IMR-90 (cell line): Measurements from ENCODE around the gene MGST2. TPM values are rescaled to one million over a fixed set of nuclear protein-coding genes. Genes with fewer than 3 reads are reported as not detected.

ENCODE experiments used
- ATAC-seq: fragments of 200-7000 bp; cut with Tn5 transposase; 2 replicates; pipeline ENCODE4 v1.9.1; 2020; ENCODE audit warnings: low read depth, mild to moderate bottlenecking, moderate library complexity
- BruUV-seq: library from RNA; stranded (reverse); fragments of 400-500 nt; replicated peaks from 2 replicates; lab custom pipeline; 2021; lab: Mats Ljungman, UMichigan
- CTCF ChIA-PET: fragments of 300-600 bp; formaldehyde crosslinking; extraction: SDS; loops from one replicate; lab custom pipeline; 2021; ENCODE audit warnings: antibody characterized with exemption; lab: Yijun Ruan, JAX
- POLR2A ChIA-PET: fragments of 300-600 bp; sonication (Branson Sonifier 250); formaldehyde crosslinking; loops from one replicate; lab custom pipeline; 2022; ENCODE audit warnings: antibody characterized with exemption; ENCODE audit not compliant: unreplicated experiment; lab: Charles Lee
- DNase-seq: peaks from one replicate; pipeline ENCODE4 v3.0.0; 2013
- H2AFZ ChIP-seq: replicated peaks from 2 replicates; pipeline ENCODE3; 2013; ENCODE audit warnings: low read length, mild to moderate bottlenecking; ENCODE audit not compliant: poor library complexity
- H2AK5ac ChIP-seq: 2 replicates; pipeline ENCODE4 v1.6.1; 2013; ENCODE audit warnings: low read depth, low read length, inconsistent platforms
- H2AK9ac ChIP-seq: replicated peaks from 2 replicates; pipeline ENCODE3; 2013; ENCODE audit warnings: mild to moderate bottlenecking, low read depth, low read length, moderate library complexity; ENCODE audit not compliant: poor library complexity
- H2BK120ac ChIP-seq: 2 replicates; pipeline ENCODE4 v1.6.1; 2013; ENCODE audit warnings: low read depth, low read length, inconsistent platforms
- H2BK15ac ChIP-seq: 3 replicates; pipeline ENCODE4 v1.6.1; 2013; ENCODE audit warnings: low read depth, low read length, inconsistent platforms
- H2BK20ac ChIP-seq: 2 replicates; pipeline ENCODE4 v1.6.1; 2013; ENCODE audit warnings: low read depth, mild to moderate bottlenecking, inconsistent platforms, low read length, moderate library complexity
- H2BK5ac ChIP-seq: 2 replicates; pipeline ENCODE4 v1.6.1; 2013; ENCODE audit warnings: mild to moderate bottlenecking, low read depth, low read length, inconsistent platforms; ENCODE audit not compliant: poor library complexity, severe bottlenecking
- H3K14ac ChIP-seq: replicated peaks from 2 replicates; pipeline ENCODE4 v1.6.1; 2013; ENCODE audit warnings: low read depth, low read length, inconsistent platforms
- H3K18ac ChIP-seq: 2 replicates; pipeline ENCODE4 v1.6.1; 2013; ENCODE audit warnings: low read depth, low read length, control low read depth
- H3K23ac ChIP-seq: 2 replicates; pipeline ENCODE4 v1.6.1; 2013; ENCODE audit warnings: low read depth, low read length, inconsistent platforms
- H3K27ac ChIP-seq: 2 replicates; pipeline ENCODE4 v1.5.1; 2013; ENCODE audit warnings: mild to moderate bottlenecking, control low read depth, low read length; ENCODE audit not compliant: insufficient read depth
- H3K27me3 ChIP-seq: 2 replicates; pipeline ENCODE4 v1.6.1; 2013; ENCODE audit warnings: low read length; ENCODE audit not compliant: control insufficient read depth, insufficient read depth
- H3K36me3 ChIP-seq: 2 replicates; pipeline ENCODE4 v1.6.1; 2013; ENCODE audit warnings: low read length, mixed read lengths; ENCODE audit not compliant: control insufficient read depth, insufficient read depth
- H3K4ac ChIP-seq: 2 replicates; pipeline ENCODE4 v1.6.1; 2013; ENCODE audit warnings: low read depth, low read length, inconsistent platforms
- H3K4me1 ChIP-seq: 2 replicates; pipeline ENCODE4 v1.6.1; 2013; ENCODE audit warnings: low read length, mixed read lengths; ENCODE audit not compliant: control insufficient read depth, insufficient read depth
- H3K4me2 ChIP-seq: 2 replicates; pipeline ENCODE4 v1.6.1; 2013; ENCODE audit warnings: low read depth, mild to moderate bottlenecking, control low read depth, low read length, moderate library complexity
- H3K4me3 ChIP-seq: 2 replicates; pipeline ENCODE4 v1.5.1; 2013; ENCODE audit warnings: low read depth, mild to moderate bottlenecking, control low read depth, low read length, moderate library complexity; ENCODE audit not compliant: insufficient read depth
- H3K56ac ChIP-seq: 2 replicates; pipeline ENCODE4 v1.6.1; 2013; ENCODE audit warnings: low read length, inconsistent platforms; ENCODE audit not compliant: insufficient read depth; ENCODE audit errors: extremely low read depth
- H3K79me1 ChIP-seq, 2 experiments: 2 replicates each; pipeline ENCODE4 v1.6.1; 2013; ENCODE audit warnings: low read length in 2 of 2, inconsistent platforms in 1 of 2, low read depth in 1 of 2
- H3K9ac ChIP-seq: 2 replicates; pipeline ENCODE4 v1.6.1; 2013; ENCODE audit warnings: low read depth, low read length, control low read depth
- H3K9me1 ChIP-seq: 2 replicates; pipeline ENCODE4 v1.6.1; 2013; ENCODE audit warnings: low read length, inconsistent platforms; ENCODE audit not compliant: insufficient read depth
- H3K9me3 ChIP-seq: 2 replicates; pipeline ENCODE4 v1.6.1; 2013; ENCODE audit warnings: low read length; ENCODE audit not compliant: control insufficient read depth, insufficient read depth
- H4K20me1 ChIP-seq: 2 replicates; pipeline ENCODE4 v1.6.1; 2013; ENCODE audit warnings: low read length, inconsistent platforms; ENCODE audit not compliant: insufficient read depth
- H4K5ac ChIP-seq: 2 replicates; pipeline ENCODE4 v1.6.1; 2013; ENCODE audit warnings: mild to moderate bottlenecking, low read depth, low read length, control low read depth
- H4K8ac ChIP-seq, 2 experiments: 2 replicates each; pipeline ENCODE4 v1.6.1; 2013; ENCODE audit warnings: low read depth in 2 of 2, low read length in 2 of 2, control low read depth in 1 of 2, inconsistent platforms in 1 of 2
- H4K91ac ChIP-seq: 2 replicates; pipeline ENCODE4 v1.6.1; 2013; ENCODE audit warnings: low read depth, low read length, inconsistent platforms; ENCODE audit not compliant: insufficient read depth
- BHLHE40 ChIP-seq: fragments of 150-350 bp; IDR thresholded peaks from 2 replicates; pipeline ENCODE4 v1.6.1; 2016; ENCODE audit warnings: mild to moderate bottlenecking, low read depth, low read length
- CTCF ChIP-seq: conservative IDR thresholded peaks from 2 replicates; pipeline ENCODE4 v1.5.1; 2012; ENCODE audit warnings: mild to moderate bottlenecking, low read depth, low read length, improper control_type of control experiment
- ELK1 ChIP-seq: fragments of 150-350 bp; IDR thresholded peaks from 2 replicates; pipeline ENCODE4 v1.6.1; 2016; ENCODE audit warnings: low read depth, mild to moderate bottlenecking, low read length, moderate library complexity, borderline replicate concordance
- FOS ChIP-seq: fragments of 150-350 bp; IDR thresholded peaks from 2 replicates; pipeline ENCODE4 v1.6.1; 2016; ENCODE audit warnings: low read depth, low read length
- MAZ ChIP-seq: IDR thresholded peaks from 2 replicates; pipeline ENCODE4 v1.6.1; 2012; ENCODE audit warnings: low read depth, mild to moderate bottlenecking, low read length, improper control_type of control experiment, moderate library complexity, borderline replicate concordance
- RFX5 ChIP-seq: IDR thresholded peaks from 2 replicates; pipeline ENCODE4 v1.8.0; 2012; ENCODE audit warnings: low read depth, mild to moderate bottlenecking, low read length, moderate library complexity
- WGBS, 2 experiments: methylation state at CpG; one replicate each; pipeline versions ENCODE4 v1.1.5 to v1.1.7; 2013; ENCODE audit warnings: missing lambda C conversion rate in 2 of 2; ENCODE audit not compliant: insufficient read length in 1 of 2; ENCODE audit errors: extremely low coverage in 2 of 2; 5-methylcytosine and 5-hydroxymethylcytosine counted together
- dilution Hi-C: fragments of 300-500 bp; cut with HindIII; formaldehyde crosslinking; loops from one replicate; pipeline ENCODE4 v1.14.3; 2018; ENCODE audit warnings: low sequenced_read_pairs; ENCODE audit not compliant: unreplicated experiment
- in situ Hi-C: fragments of 300-500 bp; cut with MboI; formaldehyde crosslinking; loops from 3 replicates; pipeline ENCODE4 v1.14.3; 2019; ENCODE audit warnings: low sequenced_read_pairs, inconsistent platforms, mixed read lengths
- intact Hi-C: fragments of 100-400 bp; cut with micrococcal nuclease; formaldehyde crosslinking; loops from 2 replicates; pipeline ENCODE4 v1.10.0; 2022
- polyA plus RNA-seq, 3 experiments: library from polyadenylated mRNA; depleted of rRNA; stranded (reverse); fragments of >200 nt; gene quantifications; 2 replicates each; pipeline ENCODE4 v1.2.3, GENCODE V29; 2012; ENCODE audit warnings: low replicate concordance in 1 of 3
- total RNA-seq: library from RNA; depleted of rRNA; stranded (reverse); fragments of >200 nt; gene quantifications from 2 replicates; pipeline ENCODE4 v1.2.3, GENCODE V29; 2012

MGST2 gene
- total and polyA plus RNA-seq, 2 of the 4 experiments (the other 2 are of a cell fraction), result 4.8 to 10.5 TPM

- no peaks in the 10 kb centered on the region for H3K9me3 ChIP-seq
- no peak overlapping the region for H4K8ac ChIP-seq
- no peak for TF ChIP-seq BHLHE40
- no peak for TF ChIP-seq RFX5
- TF ChIP-seq FOS, result no peak
- no peak for TF ChIP-seq CTCF
- no peak for TF ChIP-seq ELK1
- TF ChIP-seq MAZ, result no peak
- no peak overlapping the region for H2BK20ac ChIP-seq
- H3K36me3 ChIP-seq, result peaks cover 2% of the 10 kb centered on the region; the same call in 1 of the 2 replicates
- intact Hi-C loops (no loop called here), in situ Hi-C loops (no loop called here), dilution Hi-C loops (no loop called here)
- ATAC-seq (no peak), DNase-seq (no peak)
- no peak overlapping the region for H3K27ac ChIP-seq
- no peak overlapping the region; the same call in 2 of the 3 replicates for H2BK15ac ChIP-seq
- no peak overlapping the region for H4K91ac ChIP-seq
- no peak overlapping the region for H3K14ac ChIP-seq
- H3K9ac ChIP-seq, result no peak overlapping the region
- 0 out of 2 replicates have a peak overlapping the region, but pooled peaks have one; percentile 61 for H2AK5ac ChIP-seq
- ChIA-PET POLR2A (no interaction called here), CTCF (interaction anchor here (0.6 kb wide), 1 partner anchor 61 kb away, joined by 3 read pairs; no protein-coding TSS in a partner anchor)
- peaks cover 11% of the 10 kb centered on the region for H3K4me1 ChIP-seq
- no peak overlapping the region for H3K4me3 ChIP-seq
- H2BK5ac ChIP-seq, result no peak overlapping the region
- no peak overlapping the region for H3K23ac ChIP-seq
- no peaks in the 10 kb centered on the region for H3K27me3 ChIP-seq
- H2AFZ ChIP-seq, result peak overlapping the region; percentile 28
- no peaks in the 10 kb centered on the region for H3K79me1 ChIP-seq
- H2AK9ac ChIP-seq, result no peak overlapping the region
- H4K5ac ChIP-seq, result no peak overlapping the region
- no peak overlapping the region for H3K18ac ChIP-seq
- BruUV-seq, result no TSS peak
- H3K4ac ChIP-seq, result no peak overlapping the region
- H3K4me2 ChIP-seq, result no peak overlapping the region
- no CpG with 5 or more reads among the region's 5 CpGs for WGBS, 2 experiments
- H2BK120ac ChIP-seq, result 0 out of 2 replicates have a peak overlapping the region, but pooled peaks have one; percentile 36
- H3K56ac ChIP-seq, result no peak overlapping the region
- no peaks in the 10 kb centered on the region for H4K20me1 ChIP-seq
- H3K9me1 ChIP-seq, result peaks cover 8% of the 10 kb centered on the region; the same call in 1 of the 2 replicates
Observed at GRCh38 chr4:139685180-139685579, 19.6 kb downstream of the MGST2 start.
